Effector memory CD4-positive, alpha-beta T cell (primary cell): ENCODE results near the gene NHEJ1.
A peak's percentile ranks its signal among the peaks of the same experiment; 100 is the strongest.

Experiments
- DNase-seq, 3 donors: peaks; one replicate each; pipeline ENCODE4 v3.0.0-alpha.2; 2020
- H3K27ac ChIP-seq: 2 replicates; pipeline ENCODE4 v1.7.0; 2013; ENCODE audit warnings: mild to moderate bottlenecking, low read length, moderate library complexity; ENCODE audit not compliant: insufficient read depth, poor library complexity, severe bottlenecking
- H3K27me3 ChIP-seq: replicated peaks from 2 replicates; pipeline ENCODE4 v1.7.0; 2013; ENCODE audit warnings: mild to moderate bottlenecking, low read length; ENCODE audit not compliant: insufficient read depth, control insufficient read depth, poor library complexity, severe bottlenecking
- H3K36me3 ChIP-seq: 2 replicates; pipeline ENCODE4 v1.7.0; 2013; ENCODE audit warnings: mild to moderate bottlenecking, low read length, moderate library complexity; ENCODE audit not compliant: control insufficient read depth, insufficient read depth
- H3K4me1 ChIP-seq: 2 replicates; pipeline ENCODE4 v1.7.0; 2013; ENCODE audit warnings: low read length, mild to moderate bottlenecking; ENCODE audit not compliant: control insufficient read depth, insufficient read depth, poor library complexity, severe bottlenecking
- H3K4me3 ChIP-seq: 2 replicates; pipeline ENCODE4 v1.7.0; 2013; ENCODE audit warnings: low read length, low read depth, mild to moderate bottlenecking; ENCODE audit not compliant: insufficient read depth, poor library complexity, severe bottlenecking
- H3K9me3 ChIP-seq: 2 replicates; pipeline ENCODE4 v1.7.0; 2013; ENCODE audit warnings: mild to moderate bottlenecking, low read length, moderate library complexity; ENCODE audit not compliant: control insufficient read depth

Gene NHEJ1

GRCh38 chr2:219181531-219181930 lies 20.9 kb upstream of the NHEJ1 start:
- peaks cover 25% of the 10 kb centered on the region for H3K4me1 ChIP-seq
- no peaks in the 10 kb centered on the region for H3K9me3 ChIP-seq
- H3K4me3 ChIP-seq: no peak overlapping the region
- no peak overlapping the region for H3K27ac ChIP-seq
- H3K36me3 ChIP-seq: peaks cover 45% of the 10 kb centered on the region
- no peaks in the 10 kb centered on the region for H3K27me3 ChIP-seq
- DNase-seq: no peak

GRCh38 chr2:219180961-219181360 lies 20.3 kb upstream of the NHEJ1 start:
- DNase-seq: no peak
- Histone ChIP-seq H3K9me3 (no peaks in the 10 kb centered on the region), H3K36me3 (peaks cover 45% of the 10 kb centered on the region), H3K4me1 (peaks cover 31% of the 10 kb centered on the region), H3K27ac (no peak overlapping the region), H3K27me3 (no peaks in the 10 kb centered on the region), H3K4me3 (no peak overlapping the region)

- Histone ChIP-seq H3K36me3 (peaks cover 43% of the 10 kb centered on the region), H3K9me3 (no peaks in the 10 kb centered on the region)
These were observed 19.2 kb upstream of the NHEJ1 start for GRCh38 chr2:219179601-219180465.

GRCh38 chr2:219178377-219179175 lies 18.0 kb upstream of the NHEJ1 start:
- H3K27me3 ChIP-seq: no peaks in the 10 kb centered on the region
- H3K36me3 ChIP-seq: peaks cover 51% of the 10 kb centered on the region
- H3K9me3 ChIP-seq: no peaks in the 10 kb centered on the region
- peaks cover 46% of the 10 kb centered on the region for H3K4me1 ChIP-seq
- DNase-seq: peak in 2 of 3 donors; percentile 35 to 43
- H3K27ac ChIP-seq: peak overlapping the region; percentile 99
- H3K4me3 ChIP-seq: peak overlapping the region; percentile 82

More at GRCh38 chr2:219179601-219180465, 19.2 kb upstream of the NHEJ1 start:
- Histone ChIP-seq H3K4me1 (peaks cover 39% of the 10 kb centered on the region), H3K27ac (no peak overlapping the region), H3K27me3 (no peaks in the 10 kb centered on the region), H3K4me3 (no peak overlapping the region)
- DNase-seq: no peak

GRCh38 chr2:219177552-219178376 lies 17.1 kb upstream of the NHEJ1 start, which contains the start of gene RETREG2:
RETREG2 (plus strand) TSS chr2:219178275; CDS start chr2:219178353, 78 bp downstream.
- Histone ChIP-seq H3K4me3 (peak within 1 kb of the TSS; percentile 82), H3K4me1 (peaks cover 46% of the 10 kb centered on the region), H3K9me3 (no peaks in the 10 kb centered on the region), H3K27me3 (no peaks in the 10 kb centered on the region), H3K36me3 (peaks cover 50% of the 10 kb centered on the region), H3K27ac (peak within 1 kb of the TSS; percentile 99)
- peak; percentile 70 to 80 (median 72) for DNase-seq

GRCh38 chr2:219176818-219177551 lies 16.4 kb upstream of the NHEJ1 start, which contains the start of gene CNPPD1:
CNPPD1 (minus strand) TSS chr2:219176925; CDS start chr2:219176828, 97 bp downstream.
- peak; percentile 76 to 84 (median 78) for DNase-seq
- peak within 1 kb of the TSS; percentile 82 for H3K4me3 ChIP-seq
- H3K9me3 ChIP-seq: no peaks in the 10 kb centered on the region
- no peaks in the 10 kb centered on the region for H3K27me3 ChIP-seq
- H3K36me3 ChIP-seq: peaks cover 50% of the 10 kb centered on the region
- peaks cover 43% of the 10 kb centered on the region for H3K4me1 ChIP-seq
- H3K27ac ChIP-seq: peak within 1 kb of the TSS; percentile 99

GRCh38 chr2:219175928-219176817 lies 15.6 kb upstream of the NHEJ1 start:
- Histone ChIP-seq H3K4me3 (peak overlapping the region; percentile 82), H3K27me3 (no peaks in the 10 kb centered on the region), H3K36me3 (peaks cover 43% of the 10 kb centered on the region), H3K4me1 (peaks cover 43% of the 10 kb centered on the region), H3K27ac (peak overlapping the region; percentile 99), H3K9me3 (no peaks in the 10 kb centered on the region)
- peak in 1 of 3 donors; percentile 5 for DNase-seq

- Histone ChIP-seq H3K4me3 (peak overlapping the region; percentile 82), H3K9me3 (no peaks in the 10 kb centered on the region), H3K36me3 (peaks cover 36% of the 10 kb centered on the region), H3K27me3 (no peaks in the 10 kb centered on the region), H3K27ac (no peak overlapping the region), H3K4me1 (peaks cover 43% of the 10 kb centered on the region)
- DNase-seq: no peak
These were observed 14.9 kb upstream of the NHEJ1 start for GRCh38 chr2:219175486-219175885.
